GM23338 (cell line): ENCODE data around the gene CDCP1.

Experiments
- CREB1 ChIP-seq: fragments of 250-450 bp; sonication (Bioruptor Pico); IDR thresholded peaks from 2 replicates; pipeline ENCODE4 v1.5.0; 2020; ENCODE audit warnings: low read depth, mild to moderate bottlenecking, moderate library complexity
- EZH2 ChIP-seq: fragments of 200-600 bp; sonication (generic); IDR thresholded peaks from one replicate; pipeline ENCODE4 v1.8.0; 2017; ENCODE audit warnings: antibody characterized with exemption, mild to moderate bottlenecking, low read depth; ENCODE audit not compliant: unreplicated experiment
- EZH2phosphoT487 ChIP-seq: fragments of 200-600 bp; sonication (generic); IDR thresholded peaks from one replicate; pipeline ENCODE4 v1.8.1; 2018; ENCODE audit warnings: antibody characterized with exemption; ENCODE audit not compliant: unreplicated experiment
- JUNB ChIP-seq: IDR thresholded peaks from one replicate; pipeline ENCODE4 v1.6.1; 2016; ENCODE audit warnings: antibody characterized with exemption; ENCODE audit not compliant: unreplicated experiment
- NANOG ChIP-seq: IDR thresholded peaks from 2 replicates; pipeline ENCODE4 v1.6.1; 2016; ENCODE audit warnings: antibody characterized with exemption, borderline replicate concordance
- POLR2AphosphoS5 ChIP-seq: IDR thresholded peaks from 2 replicates; pipeline ENCODE4 v1.6.1; 2016; ENCODE audit warnings: antibody characterized with exemption, low read depth
- STAT1 ChIP-seq: IDR thresholded peaks from one replicate; pipeline ENCODE4 v1.6.1; 2016; ENCODE audit warnings: antibody characterized with exemption; ENCODE audit not compliant: unreplicated experiment
- ZNF331 ChIP-seq: fragments of 250-450 bp; sonication (Bioruptor Pico); IDR thresholded peaks from 2 replicates; pipeline ENCODE4 v1.5.0; 2020; ENCODE audit warnings: low read depth, mild to moderate bottlenecking, moderate library complexity
- TF ChIP-seq, protein P1 (sequence below), 2 experiments: fragments of 200-600 bp in 1 of 2; sonication (generic) in 1 of 2; conservative IDR thresholded peaks; 2 replicates each; pipeline versions ENCODE4 v1.5.1 to v1.6.1; 2016 to 2017; ENCODE audit warnings: antibody characterized with exemption in 2 of 2, low read depth in 2 of 2, mild to moderate bottlenecking in 2 of 2, moderate library complexity in 1 of 2
- TF ChIP-seq, protein P2 (sequence below): IDR thresholded peaks from one replicate; pipeline ENCODE4 v1.6.1; 2018; ENCODE audit warnings: antibody characterized with exemption; ENCODE audit not compliant: unreplicated experiment
- TF ChIP-seq, protein P3 (sequence below): IDR thresholded peaks from 2 replicates; pipeline ENCODE4 v1.6.1; 2016; ENCODE audit warnings: antibody characterized with exemption
- TF ChIP-seq, protein P4 (sequence below): fragments of 250-450 bp; sonication (Bioruptor Pico); IDR thresholded peaks from 2 replicates; pipeline ENCODE4 v1.5.0; 2020; ENCODE audit warnings: mild to moderate bottlenecking, moderate library complexity

DNA sequence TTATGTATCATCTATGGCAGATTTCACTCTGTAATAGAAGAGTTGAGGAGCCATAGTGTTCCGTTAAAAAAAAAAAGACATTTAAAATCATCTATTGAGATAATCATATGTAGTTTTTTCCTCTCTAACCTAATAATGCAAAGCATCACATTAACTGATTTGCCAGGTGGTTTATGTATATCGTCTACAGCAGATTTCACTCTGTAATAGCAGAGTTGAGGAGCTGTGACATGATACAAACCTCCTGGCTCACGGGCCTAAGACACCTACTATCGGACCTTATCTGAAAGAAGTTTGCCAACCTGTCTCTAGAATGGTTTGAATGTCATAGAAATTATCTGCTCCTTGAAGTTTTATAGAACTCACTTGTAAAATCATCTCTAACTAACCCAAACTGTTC is 29.8 kb downstream of the CDCP1 start:
- TF ChIP-seq EZH2 (no peak), CREB1 (no peak), JUNB (no peak), POLR2AphosphoS5 (no peak), EZH2phosphoT487 (no peak), STAT1 (no peak), ZNF331 (CRISPR knock-in tag) (no peak), NANOG (no peak)
- TF ChIP-seq, protein P1, sequence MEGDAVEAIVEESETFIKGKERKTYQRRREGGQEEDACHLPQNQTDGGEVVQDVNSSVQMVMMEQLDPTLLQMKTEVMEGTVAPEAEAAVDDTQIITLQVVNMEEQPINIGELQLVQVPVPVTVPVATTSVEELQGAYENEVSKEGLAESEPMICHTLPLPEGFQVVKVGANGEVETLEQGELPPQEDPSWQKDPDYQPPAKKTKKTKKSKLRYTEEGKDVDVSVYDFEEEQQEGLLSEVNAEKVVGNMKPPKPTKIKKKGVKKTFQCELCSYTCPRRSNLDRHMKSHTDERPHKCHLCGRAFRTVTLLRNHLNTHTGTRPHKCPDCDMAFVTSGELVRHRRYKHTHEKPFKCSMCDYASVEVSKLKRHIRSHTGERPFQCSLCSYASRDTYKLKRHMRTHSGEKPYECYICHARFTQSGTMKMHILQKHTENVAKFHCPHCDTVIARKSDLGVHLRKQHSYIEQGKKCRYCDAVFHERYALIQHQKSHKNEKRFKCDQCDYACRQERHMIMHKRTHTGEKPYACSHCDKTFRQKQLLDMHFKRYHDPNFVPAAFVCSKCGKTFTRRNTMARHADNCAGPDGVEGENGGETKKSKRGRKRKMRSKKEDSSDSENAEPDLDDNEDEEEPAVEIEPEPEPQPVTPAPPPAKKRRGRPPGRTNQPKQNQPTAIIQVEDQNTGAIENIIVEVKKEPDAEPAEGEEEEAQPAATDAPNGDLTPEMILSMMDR (conservative IDR thresholded peaks at IDR 0.05; ENCODE audit: low read depth in 2 of 2) = no peak
- TF ChIP-seq, protein P2, sequence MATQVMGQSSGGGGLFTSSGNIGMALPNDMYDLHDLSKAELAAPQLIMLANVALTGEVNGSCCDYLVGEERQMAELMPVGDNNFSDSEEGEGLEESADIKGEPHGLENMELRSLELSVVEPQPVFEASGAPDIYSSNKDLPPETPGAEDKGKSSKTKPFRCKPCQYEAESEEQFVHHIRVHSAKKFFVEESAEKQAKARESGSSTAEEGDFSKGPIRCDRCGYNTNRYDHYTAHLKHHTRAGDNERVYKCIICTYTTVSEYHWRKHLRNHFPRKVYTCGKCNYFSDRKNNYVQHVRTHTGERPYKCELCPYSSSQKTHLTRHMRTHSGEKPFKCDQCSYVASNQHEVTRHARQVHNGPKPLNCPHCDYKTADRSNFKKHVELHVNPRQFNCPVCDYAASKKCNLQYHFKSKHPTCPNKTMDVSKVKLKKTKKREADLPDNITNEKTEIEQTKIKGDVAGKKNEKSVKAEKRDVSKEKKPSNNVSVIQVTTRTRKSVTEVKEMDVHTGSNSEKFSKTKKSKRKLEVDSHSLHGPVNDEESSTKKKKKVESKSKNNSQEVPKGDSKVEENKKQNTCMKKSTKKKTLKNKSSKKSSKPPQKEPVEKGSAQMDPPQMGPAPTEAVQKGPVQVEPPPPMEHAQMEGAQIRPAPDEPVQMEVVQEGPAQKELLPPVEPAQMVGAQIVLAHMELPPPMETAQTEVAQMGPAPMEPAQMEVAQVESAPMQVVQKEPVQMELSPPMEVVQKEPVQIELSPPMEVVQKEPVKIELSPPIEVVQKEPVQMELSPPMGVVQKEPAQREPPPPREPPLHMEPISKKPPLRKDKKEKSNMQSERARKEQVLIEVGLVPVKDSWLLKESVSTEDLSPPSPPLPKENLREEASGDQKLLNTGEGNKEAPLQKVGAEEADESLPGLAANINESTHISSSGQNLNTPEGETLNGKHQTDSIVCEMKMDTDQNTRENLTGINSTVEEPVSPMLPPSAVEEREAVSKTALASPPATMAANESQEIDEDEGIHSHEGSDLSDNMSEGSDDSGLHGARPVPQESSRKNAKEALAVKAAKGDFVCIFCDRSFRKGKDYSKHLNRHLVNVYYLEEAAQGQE = no peak
- TF ChIP-seq, protein P3, sequence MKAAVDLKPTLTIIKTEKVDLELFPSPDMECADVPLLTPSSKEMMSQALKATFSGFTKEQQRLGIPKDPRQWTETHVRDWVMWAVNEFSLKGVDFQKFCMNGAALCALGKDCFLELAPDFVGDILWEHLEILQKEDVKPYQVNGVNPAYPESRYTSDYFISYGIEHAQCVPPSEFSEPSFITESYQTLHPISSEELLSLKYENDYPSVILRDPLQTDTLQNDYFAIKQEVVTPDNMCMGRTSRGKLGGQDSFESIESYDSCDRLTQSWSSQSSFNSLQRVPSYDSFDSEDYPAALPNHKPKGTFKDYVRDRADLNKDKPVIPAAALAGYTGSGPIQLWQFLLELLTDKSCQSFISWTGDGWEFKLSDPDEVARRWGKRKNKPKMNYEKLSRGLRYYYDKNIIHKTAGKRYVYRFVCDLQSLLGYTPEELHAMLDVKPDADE = no peak
- TF ChIP-seq, protein P4, sequence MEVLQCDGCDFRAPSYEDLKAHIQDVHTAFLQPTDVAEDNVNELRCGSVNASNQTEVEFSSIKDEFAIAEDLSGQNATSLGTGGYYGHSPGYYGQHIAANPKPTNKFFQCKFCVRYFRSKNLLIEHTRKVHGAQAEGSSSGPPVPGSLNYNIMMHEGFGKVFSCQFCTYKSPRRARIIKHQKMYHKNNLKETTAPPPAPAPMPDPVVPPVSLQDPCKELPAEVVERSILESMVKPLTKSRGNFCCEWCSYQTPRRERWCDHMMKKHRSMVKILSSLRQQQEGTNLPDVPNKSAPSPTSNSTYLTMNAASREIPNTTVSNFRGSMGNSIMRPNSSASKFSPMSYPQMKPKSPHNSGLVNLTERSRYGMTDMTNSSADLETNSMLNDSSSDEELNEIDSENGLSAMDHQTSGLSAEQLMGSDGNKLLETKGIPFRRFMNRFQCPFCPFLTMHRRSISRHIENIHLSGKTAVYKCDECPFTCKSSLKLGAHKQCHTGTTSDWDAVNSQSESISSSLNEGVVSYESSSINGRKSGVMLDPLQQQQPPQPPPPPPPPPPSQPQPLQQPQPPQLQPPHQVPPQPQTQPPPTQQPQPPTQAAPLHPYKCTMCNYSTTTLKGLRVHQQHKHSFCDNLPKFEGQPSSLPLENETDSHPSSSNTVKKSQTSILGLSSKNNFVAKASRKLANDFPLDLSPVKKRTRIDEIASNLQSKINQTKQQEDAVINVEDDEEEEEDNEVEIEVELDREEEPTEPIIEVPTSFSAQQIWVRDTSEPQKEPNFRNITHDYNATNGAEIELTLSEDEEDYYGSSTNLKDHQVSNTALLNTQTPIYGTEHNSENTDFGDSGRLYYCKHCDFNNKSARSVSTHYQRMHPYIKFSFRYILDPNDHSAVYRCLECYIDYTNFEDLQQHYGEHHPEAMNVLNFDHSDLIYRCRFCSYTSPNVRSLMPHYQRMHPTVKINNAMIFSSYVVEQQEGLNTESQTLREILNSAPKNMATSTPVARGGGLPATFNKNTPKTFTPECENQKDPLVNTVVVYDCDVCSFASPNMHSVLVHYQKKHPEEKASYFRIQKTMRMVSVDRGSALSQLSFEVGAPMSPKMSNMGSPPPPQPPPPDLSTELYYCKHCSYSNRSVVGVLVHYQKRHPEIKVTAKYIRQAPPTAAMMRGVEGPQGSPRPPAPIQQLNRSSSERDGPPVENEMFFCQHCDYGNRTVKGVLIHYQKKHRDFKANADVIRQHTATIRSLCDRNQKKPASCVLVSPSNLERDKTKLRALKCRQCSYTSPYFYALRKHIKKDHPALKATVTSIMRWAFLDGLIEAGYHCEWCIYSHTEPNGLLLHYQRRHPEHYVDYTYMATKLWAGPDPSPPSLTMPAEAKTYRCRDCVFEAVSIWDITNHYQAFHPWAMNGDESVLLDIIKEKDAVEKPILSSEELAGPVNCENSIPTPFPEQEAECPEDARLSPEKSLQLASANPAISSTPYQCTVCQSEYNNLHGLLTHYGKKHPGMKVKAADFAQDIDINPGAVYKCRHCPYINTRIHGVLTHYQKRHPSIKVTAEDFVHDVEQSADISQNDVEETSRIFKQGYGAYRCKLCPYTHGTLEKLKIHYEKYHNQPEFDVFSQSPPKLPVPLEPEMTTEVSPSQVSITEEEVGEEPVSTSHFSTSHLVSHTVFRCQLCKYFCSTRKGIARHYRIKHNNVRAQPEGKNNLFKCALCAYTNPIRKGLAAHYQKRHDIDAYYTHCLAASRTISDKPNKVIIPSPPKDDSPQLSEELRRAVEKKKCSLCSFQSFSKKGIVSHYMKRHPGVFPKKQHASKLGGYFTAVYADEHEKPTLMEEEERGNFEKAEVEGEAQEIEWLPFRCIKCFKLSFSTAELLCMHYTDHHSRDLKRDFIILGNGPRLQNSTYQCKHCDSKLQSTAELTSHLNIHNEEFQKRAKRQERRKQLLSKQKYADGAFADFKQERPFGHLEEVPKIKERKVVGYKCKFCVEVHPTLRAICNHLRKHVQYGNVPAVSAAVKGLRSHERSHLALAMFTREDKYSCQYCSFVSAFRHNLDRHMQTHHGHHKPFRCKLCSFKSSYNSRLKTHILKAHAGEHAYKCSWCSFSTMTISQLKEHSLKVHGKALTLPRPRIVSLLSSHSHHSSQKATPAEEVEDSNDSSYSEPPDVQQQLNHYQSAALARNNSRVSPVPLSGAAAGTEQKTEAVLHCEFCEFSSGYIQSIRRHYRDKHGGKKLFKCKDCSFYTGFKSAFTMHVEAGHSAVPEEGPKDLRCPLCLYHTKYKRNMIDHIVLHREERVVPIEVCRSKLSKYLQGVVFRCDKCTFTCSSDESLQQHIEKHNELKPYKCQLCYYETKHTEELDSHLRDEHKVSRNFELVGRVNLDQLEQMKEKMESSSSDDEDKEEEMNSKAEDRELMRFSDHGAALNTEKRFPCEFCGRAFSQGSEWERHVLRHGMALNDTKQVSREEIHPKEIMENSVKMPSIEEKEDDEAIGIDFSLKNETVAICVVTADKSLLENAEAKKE = no peak
